Keratinocyte (primary cell): Measurements from ENCODE around the gene UBE2F. TPM values are rescaled to one million over a fixed set of nuclear protein-coding genes. Genes with fewer than 3 reads are reported as not detected.

ENCODE experiments used
- DNase-seq: peaks from one replicate; pipeline ENCODE4 v3.0.0-alpha.2; 2011; ENCODE audit warnings: low read depth, missing footprints, low spot score
- FAIRE-seq: peaks from 2 replicates; lab custom pipeline; 2011; peaks lifted over from hg19 to GRCh38; lab: Jason Lieb, UNC
- H2AFZ ChIP-seq: 2 replicates; pipeline ENCODE4 v1.6.0; 2012; ENCODE audit warnings: low read length, control low read depth, inconsistent platforms; ENCODE audit not compliant: control insufficient read depth
- H3K27ac ChIP-seq: 2 replicates; pipeline ENCODE4 v1.5.1; 2011; ENCODE audit warnings: low read length; ENCODE audit not compliant: control insufficient read depth, insufficient read depth
- H3K27me3 ChIP-seq: 3 replicates; pipeline ENCODE4 v1.6.0; 2011; ENCODE audit warnings: low read length; ENCODE audit not compliant: control insufficient read depth, insufficient read depth; ENCODE audit errors: extremely low read depth
- H3K36me3 ChIP-seq, 2 experiments: 2 replicates in 1 of 2; 3 replicates in 1 of 2; pipeline ENCODE4 v1.5.1; 2011; ENCODE audit warnings: low read length in 2 of 2, mild to moderate bottlenecking in 1 of 2; ENCODE audit not compliant: control insufficient read depth in 2 of 2, insufficient read depth in 2 of 2; ENCODE audit errors: extremely low read depth in 1 of 2
- H3K4me1 ChIP-seq: 3 replicates; pipeline ENCODE4 v1.5.1; 2011; ENCODE audit warnings: low read length; ENCODE audit not compliant: control insufficient read depth, insufficient read depth; ENCODE audit errors: extremely low read depth
- H3K4me2 ChIP-seq: 3 replicates; pipeline ENCODE4 v1.6.0; 2011; ENCODE audit warnings: low read depth, low read length; ENCODE audit not compliant: control insufficient read depth, insufficient read depth; ENCODE audit errors: extremely low read depth
- H3K4me3 ChIP-seq, 3 experiments: fragments of 200-600 bp in 1 of 3; sonication (generic) in 1 of 3; 2 replicates in 2 of 3; 3 replicates in 1 of 3; pipeline ENCODE4 v1.5.1; 2011 to 2016; ENCODE audit warnings: low read length in 3 of 3, mild to moderate bottlenecking in 3 of 3, control low read depth in 2 of 3, inconsistent platforms in 1 of 3, low read depth in 1 of 3, mixed read lengths in 1 of 3, mixed run types in 1 of 3, moderate library complexity in 1 of 3; ENCODE audit not compliant: control insufficient read depth in 2 of 3, insufficient read depth in 2 of 3; ENCODE audit errors: extremely low read depth in 1 of 3
- H3K79me2 ChIP-seq: 2 replicates; pipeline ENCODE4 v1.6.0; 2012; ENCODE audit warnings: low read length; ENCODE audit not compliant: control insufficient read depth, insufficient read depth
- H3K9ac ChIP-seq: 3 replicates; pipeline ENCODE4 v1.6.0; 2011; ENCODE audit warnings: low read length; ENCODE audit not compliant: control insufficient read depth, insufficient read depth; ENCODE audit errors: extremely low read depth
- H3K9me1 ChIP-seq: 3 replicates; pipeline ENCODE4 v1.6.0; 2011; ENCODE audit warnings: low read length; ENCODE audit not compliant: control insufficient read depth, insufficient read depth; ENCODE audit errors: extremely low read depth
- H3K9me3 ChIP-seq: 2 replicates; pipeline ENCODE4 v1.5.1; 2012; ENCODE audit warnings: low read depth, low read length; ENCODE audit not compliant: control insufficient read depth
- H4K20me1 ChIP-seq: 3 replicates; pipeline ENCODE4 v1.6.0; 2011; ENCODE audit warnings: low read length; ENCODE audit not compliant: control insufficient read depth, insufficient read depth; ENCODE audit errors: extremely low read depth
- CTCF ChIP-seq, 3 experiments: IDR thresholded peaks in 1 of 3; conservative IDR thresholded peaks in 1 of 3; optimal IDR thresholded peaks in 1 of 3; 2 replicates in 2 of 3; 3 replicates in 1 of 3; pipeline versions ENCODE3 to v1.5.1; 2011; ENCODE audit warnings: low read length in 3 of 3, mild to moderate bottlenecking in 3 of 3, moderate library complexity in 2 of 3, control low read depth in 1 of 3, inconsistent platforms in 1 of 3; ENCODE audit not compliant: insufficient read depth in 2 of 3; ENCODE audit errors: extremely low read depth in 1 of 3
- EZH2 ChIP-seq: IDR thresholded peaks from one replicate; pipeline ENCODE4 v1.6.1; 2012; ENCODE audit warnings: inconsistent platforms, mild to moderate bottlenecking, low read length, moderate library complexity
- dilution Hi-C: fragments of 300-500 bp; cut with MboI; formaldehyde crosslinking; loops from one replicate; pipeline ENCODE4 v1.7.0; 2020; ENCODE audit warnings: low sequenced_read_pairs; ENCODE audit not compliant: extremely low pct_ligation_motif_present
- polyA plus RNA-seq, 5 experiments: library from polyadenylated mRNA; depleted of rRNA in 3 of 5; stranded (reverse) in 3 of 5; stranded (forward) in 1 of 5; unstranded in 1 of 5; fragments of >200 nt; gene quantifications; 1 replicate in 1 of 5; 2 replicates in 3 of 5; 3 replicates in 1 of 5; pipeline versions ENCODE4 v1.2.1 to v1.2.3, GENCODE V29; 2011 to 2012; ENCODE audit warnings: missing spikeins in 2 of 5, low read depth in 1 of 5, low replicate concordance in 1 of 5

The UBE2F gene
- polyA plus RNA-seq, 1 donor (not counting 4 experiments of a cell fraction or from before 2014, with no cell fraction given): 95.6 TPM

DNA sequence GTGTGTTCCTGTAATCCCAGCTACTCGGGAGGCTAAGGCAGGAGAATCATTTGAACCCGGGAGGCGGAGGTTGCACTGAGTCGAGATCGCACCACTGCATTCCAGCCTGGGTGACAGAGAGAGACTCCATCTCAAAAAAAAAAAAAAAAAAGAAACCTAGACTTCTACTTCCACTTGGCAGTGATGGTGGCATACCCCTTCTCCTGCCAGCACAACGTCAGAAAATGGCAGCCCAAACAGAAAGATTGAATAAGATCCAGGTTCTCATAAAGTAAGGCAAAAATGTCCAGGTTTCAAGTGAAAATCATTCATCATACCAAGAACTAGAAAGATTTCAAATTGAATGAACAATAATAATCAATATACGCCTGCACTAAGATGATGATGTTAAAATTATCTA is 117.9 kb downstream of the UBE2F start:
- H3K27me3 ChIP-seq: no peaks in the 10 kb centered on the region
- H3K4me3 ChIP-seq: no peak overlapping the region
- no peak overlapping the region for H3K9ac ChIP-seq
- no peaks in the 10 kb centered on the region for H3K9me1 ChIP-seq
- no peak overlapping the region for H2AFZ ChIP-seq
- H3K9me3 ChIP-seq: no peaks in the 10 kb centered on the region
- H3K36me3 ChIP-seq: peaks cover 12 to 30% of the 10 kb centered on the region in 2 experiments
- H3K27ac ChIP-seq: no peak overlapping the region
- DNase-seq: no peak
- no peaks in the 10 kb centered on the region for H3K4me1 ChIP-seq
- TF ChIP-seq CTCF (optimal IDR thresholded peaks at IDR 0.05 in 1 of 3, IDR thresholded peaks at IDR 0.05 in 1 of 3, conservative IDR thresholded peaks at IDR 0.05 in 1 of 3; ENCODE audit: extremely low read depth in 1 of 3, insufficient read depth in 2 of 3, low read length in 3 of 3) (no peak), EZH2 (no peak)
- no peaks in the 10 kb centered on the region for H4K20me1 ChIP-seq
- dilution Hi-C loops: no loop called here
- no peak for FAIRE-seq
- no peak overlapping the region for H3K4me2 ChIP-seq
- H3K79me2 ChIP-seq: no peaks in the 10 kb centered on the region

DNA sequence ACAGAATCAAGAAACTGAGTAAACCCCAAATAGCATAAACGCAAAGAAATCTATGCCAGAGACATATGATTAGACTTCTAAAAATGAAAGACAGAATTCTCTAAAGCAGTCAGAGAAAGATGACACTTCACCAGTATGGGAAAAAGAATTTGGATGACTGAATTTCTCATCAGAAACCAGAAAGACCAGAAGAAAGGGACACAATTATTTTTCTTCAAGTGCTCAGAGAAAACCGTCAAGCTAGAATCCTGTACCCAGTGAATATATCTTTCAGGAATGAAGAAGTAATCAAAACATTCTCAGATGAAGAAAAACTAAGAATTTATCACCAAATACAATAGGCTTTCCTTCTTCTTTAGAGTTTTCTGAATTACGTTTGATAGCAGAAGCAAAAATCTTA is 119.1 kb downstream of the UBE2F start:
- Histone ChIP-seq H3K27ac (no peak overlapping the region), H2AFZ (no peak overlapping the region), H3K27me3 (no peaks in the 10 kb centered on the region), H3K9ac (no peak overlapping the region), H3K4me3 (no peak overlapping the region), H3K9me3 (no peaks in the 10 kb centered on the region), H3K9me1 (no peaks in the 10 kb centered on the region), H3K79me2 (no peaks in the 10 kb centered on the region), H3K4me1 (no peaks in the 10 kb centered on the region), H3K36me3 (peaks cover 10 to 23% of the 10 kb centered on the region in 2 experiments), H3K4me2 (no peak overlapping the region), H4K20me1 (no peaks in the 10 kb centered on the region)
- no peak for TF ChIP-seq EZH2
- TF ChIP-seq CTCF (optimal IDR thresholded peaks at IDR 0.05 in 1 of 3, IDR thresholded peaks at IDR 0.05 in 1 of 3, conservative IDR thresholded peaks at IDR 0.05 in 1 of 3; ENCODE audit: extremely low read depth in 1 of 3, insufficient read depth in 2 of 3, low read length in 3 of 3): no peak
- DNase-seq (no peak), FAIRE-seq (no peak)
- dilution Hi-C loops: no loop called here
